Measurements from ENCODE around the gene AGRN.
"Not testable (repeated sequence)": the region's sequence is repeated elsewhere in the genome, so short reads cannot be mapped to it uniquely, and the experiment has no call there.

Gene AGRN

GRCh38 chr1:1014799-1015681 is 4.9 kb upstream of the AGRN start:
- DNase-seq (ENCODE audit: low read depth) = no peak
- H3K4me3 ChIP-seq (ENCODE audit: low read depth, low read length) = no peak overlapping the region
- peak; percentile 24 for TF ChIP-seq CTCF (IDR thresholded peaks at IDR 0.05; ENCODE audit: low read depth, low read length, missing control alignments)
- in situ Hi-C loops (cut with HindIII; ENCODE audit: low sequenced_read_pairs) = no loop called here

GRCh38 chr1:1017397-1018320 is 2.3 kb upstream of the AGRN start:
- H3K4me3 ChIP-seq (ENCODE audit: low read depth, low read length); in situ Hi-C loops (cut with HindIII; ENCODE audit: low sequenced_read_pairs); DNase-seq (ENCODE audit: low read depth): not testable (repeated sequence)

- DNase-seq (ENCODE audit: low read depth); H3K4me3 ChIP-seq (ENCODE audit: low read depth, low read length); in situ Hi-C loops (cut with HindIII; ENCODE audit: low sequenced_read_pairs): not testable (repeated sequence)
Measured at GRCh38 chr1:1018321-1018685, 1.6 kb upstream of the AGRN start.

- peak; percentile 43 for DNase-seq (ENCODE audit: low read depth)
- in situ Hi-C loops (cut with HindIII; ENCODE audit: low sequenced_read_pairs) = no loop called here
- peak; percentile 53 for TF ChIP-seq CTCF (IDR thresholded peaks at IDR 0.05; ENCODE audit: low read depth, low read length, missing control alignments)
- peak overlapping the region; percentile 35 for H3K4me3 ChIP-seq (ENCODE audit: low read depth, low read length)
Measured at GRCh38 chr1:1019122-1019999, 559 bp upstream of the AGRN start.

- no peak for DNase-seq (ENCODE audit: low read depth)
- TF ChIP-seq CTCF (IDR thresholded peaks at IDR 0.05; ENCODE audit: low read depth, low read length, missing control alignments) = no peak
- peak overlapping the region; percentile 52 for H3K4me3 ChIP-seq (ENCODE audit: low read depth, low read length)
- in situ Hi-C loops (cut with HindIII; ENCODE audit: low sequenced_read_pairs) = no loop called here
Measured at GRCh38 chr1:1020415-1021009, 592 bp downstream of the AGRN start.

GRCh38 chr1:1021010-1021919 is 1.3 kb downstream of the AGRN start:
- no peak for TF ChIP-seq CTCF (IDR thresholded peaks at IDR 0.05; ENCODE audit: low read depth, low read length, missing control alignments)
- peak overlapping the region; percentile 52 for H3K4me3 ChIP-seq (ENCODE audit: low read depth, low read length)
- no peak for DNase-seq (ENCODE audit: low read depth)
- in situ Hi-C loops (cut with HindIII; ENCODE audit: low sequenced_read_pairs) = no loop called here

Measured in astrocyte of the cerebellum (primary cell).